H1 (cell line): Measurements from ENCODE around the gene ARHGAP15. TPM values are rescaled to one million over a fixed set of nuclear protein-coding genes. Genes with fewer than 3 reads are reported as not detected.

Source experiments
- CTCF ChIA-PET: fragments of 300-600 bp; sonication (Branson Sonifier 250); formaldehyde crosslinking; loops from one replicate; lab custom pipeline; 2021; ENCODE audit not compliant: partially characterized antibody; lab: Charles Lee
- POLR2A ChIA-PET: fragments of 300-600 bp; sonication (Branson Sonifier 250); formaldehyde crosslinking; loops from one replicate; lab custom pipeline; 2021; ENCODE audit warnings: inconsistent platforms; ENCODE audit not compliant: partially characterized antibody; lab: Charles Lee
- DNase-seq, 2 experiments: peaks; one replicate each; pipeline versions ENCODE4 v3.0.0 to v3.0.0-alpha.2; 2010 to 2022; ENCODE audit warnings: low spot score in 2 of 2, low read depth in 1 of 2, mixed read lengths in 1 of 2
- FAIRE-seq: peaks from 2 replicates; lab custom pipeline; 2011; peaks lifted over from hg19 to GRCh38; lab: Jason Lieb, UNC
- H2AFZ ChIP-seq: 2 replicates; pipeline ENCODE4 v1.8.1; 2012; ENCODE audit warnings: low read length, inconsistent platforms
- H2AK5ac ChIP-seq: 2 replicates; pipeline ENCODE4 v1.6.1; 2013; ENCODE audit warnings: low read depth, low read length
- H2BK120ac ChIP-seq: replicated peaks from 2 replicates; pipeline ENCODE3; 2013; ENCODE audit warnings: low read depth, low read length, inconsistent platforms
- H2BK12ac ChIP-seq: 2 replicates; pipeline ENCODE4 v1.6.1; 2013; ENCODE audit warnings: low read depth, low read length
- H2BK15ac ChIP-seq: 2 replicates; pipeline ENCODE4 v1.6.1; 2013; ENCODE audit warnings: low read length
- H2BK20ac ChIP-seq: 2 replicates; pipeline ENCODE4 v1.6.1; 2013; ENCODE audit warnings: low read length
- H2BK5ac ChIP-seq: 2 replicates; pipeline ENCODE4 v1.6.1; 2013; ENCODE audit warnings: low read depth, low read length
- H3K14ac ChIP-seq: 2 replicates; pipeline ENCODE4 v1.6.1; 2013; ENCODE audit warnings: inconsistent platforms; ENCODE audit not compliant: insufficient read length
- H3K18ac ChIP-seq: 2 replicates; pipeline ENCODE4 v1.6.1; 2013; ENCODE audit warnings: low read length; ENCODE audit errors: extremely low read depth
- H3K23ac ChIP-seq: 2 replicates; pipeline ENCODE4 v1.6.1; 2013; ENCODE audit warnings: inconsistent platforms; ENCODE audit not compliant: insufficient read length
- H3K23me2 ChIP-seq: 2 replicates; pipeline ENCODE4 v1.6.1; 2013; ENCODE audit warnings: low read depth, low read length
- H3K27ac ChIP-seq: 2 replicates; pipeline ENCODE4 v1.6.1; 2011; ENCODE audit warnings: low read depth, low read length, inconsistent platforms
- H3K27me3 ChIP-seq, 4 experiments: replicated peaks in 1 of 4; 1 replicate in 1 of 4; 2 replicates in 3 of 4; pipeline versions ENCODE4 v1.6.1 to v1.8.1; 2011 to 2013; ENCODE audit warnings: low read length in 3 of 4, mild to moderate bottlenecking in 3 of 4, inconsistent platforms in 2 of 4, mixed read lengths in 2 of 4, moderate library complexity in 1 of 4; ENCODE audit not compliant: control insufficient read depth in 3 of 4, insufficient read depth in 3 of 4; ENCODE audit errors: extremely low read depth in 1 of 4
- H3K36me3 ChIP-seq, 4 experiments: 2 replicates each; pipeline versions ENCODE4 v1.6.1 to v1.8.1; 2011 to 2013; ENCODE audit warnings: mild to moderate bottlenecking in 4 of 4, low read length in 3 of 4, moderate library complexity in 2 of 4, control low read depth in 1 of 4, inconsistent platforms in 1 of 4; ENCODE audit not compliant: insufficient read depth in 4 of 4, control insufficient read depth in 2 of 4
- H3K4ac ChIP-seq: replicated peaks from 2 replicates; pipeline ENCODE3; 2013; ENCODE audit warnings: low read length, low read depth, mixed read lengths, inconsistent platforms; ENCODE audit not compliant: insufficient read length
- H3K4me1 ChIP-seq, 4 experiments: replicated peaks in 1 of 4; 1 replicate in 1 of 4; 2 replicates in 3 of 4; pipeline versions ENCODE4 v1.6.1 to v1.8.1; 2011 to 2013; ENCODE audit warnings: low read length in 3 of 4, inconsistent platforms in 2 of 4, mixed read lengths in 1 of 4; ENCODE audit not compliant: insufficient read depth in 4 of 4, control insufficient read depth in 3 of 4
- H3K4me2 ChIP-seq, 2 experiments: 2 replicates each; pipeline versions ENCODE4 v1.6.1 to v1.8.1; 2011 to 2013; ENCODE audit warnings: low read depth in 2 of 2, low read length in 2 of 2, control low read depth in 1 of 2, inconsistent platforms in 1 of 2, mild to moderate bottlenecking in 1 of 2; ENCODE audit not compliant: insufficient read depth in 1 of 2
- H3K4me3 ChIP-seq, 4 experiments: fragments of 200-600, 300-600 bp in 1 of 4; sonication (generic), shearing (Covaris generic), sonication (Bioruptor Twin) in 1 of 4; 2 replicates each; pipeline versions ENCODE4 v1.5.1 to v1.8.1; 2011 to 2016; ENCODE audit warnings: low read length in 4 of 4, low read depth in 3 of 4, control low read depth in 2 of 4, inconsistent platforms in 2 of 4, mild to moderate bottlenecking in 2 of 4, mixed read lengths in 1 of 4, moderate library complexity in 1 of 4; ENCODE audit not compliant: insufficient read depth in 2 of 4; ENCODE audit errors: extremely low read depth in 1 of 4
- H3K56ac ChIP-seq: replicated peaks from 2 replicates; pipeline ENCODE3; 2013; ENCODE audit warnings: low read depth, mild to moderate bottlenecking, mixed read lengths, low read length, inconsistent platforms; ENCODE audit not compliant: insufficient read length
- H3K79me1 ChIP-seq: 2 replicates; pipeline ENCODE4 v1.6.1; 2013; ENCODE audit warnings: low read depth, low read length, control low read depth
- H3K79me2 ChIP-seq, 2 experiments: 2 replicates each; pipeline versions ENCODE4 v1.6.1 to v1.8.1; 2012 to 2013; ENCODE audit warnings: low read length in 2 of 2, mild to moderate bottlenecking in 2 of 2, inconsistent platforms in 1 of 2; ENCODE audit not compliant: insufficient read depth in 2 of 2, control insufficient read depth in 1 of 2
- H3K9ac ChIP-seq, 4 experiments: replicated peaks in 1 of 4; 1 replicate in 1 of 4; 2 replicates in 3 of 4; pipeline versions ENCODE4 v1.6.1 to v1.8.1; 2011 to 2013; ENCODE audit warnings: low read depth in 3 of 4, low read length in 3 of 4, control low read depth in 2 of 4, mild to moderate bottlenecking in 2 of 4, moderate library complexity in 2 of 4, inconsistent platforms in 1 of 4; ENCODE audit errors: extremely low read depth in 1 of 4
- H3K9me3 ChIP-seq, 2 experiments: 2 replicates each; pipeline versions ENCODE4 v1.6.1 to v1.8.1; 2012 to 2013; ENCODE audit warnings: mild to moderate bottlenecking in 2 of 2, moderate library complexity in 2 of 2, control low read depth in 1 of 2, inconsistent platforms in 1 of 2, low read depth in 1 of 2, low read length in 1 of 2, mixed read lengths in 1 of 2; ENCODE audit not compliant: insufficient read depth in 2 of 2
- H4K20me1 ChIP-seq, 2 experiments: replicated peaks in 1 of 2; 2 replicates each; pipeline versions ENCODE3 to v1.8.1; 2011 to 2013; ENCODE audit warnings: inconsistent platforms in 2 of 2, low read length in 2 of 2, mild to moderate bottlenecking in 1 of 2; ENCODE audit not compliant: insufficient read depth in 2 of 2, control insufficient read depth in 1 of 2
- H4K5ac ChIP-seq: 2 replicates; pipeline ENCODE4 v1.6.1; 2013; ENCODE audit warnings: low read length, low read depth, mixed read lengths, inconsistent platforms; ENCODE audit not compliant: insufficient read length
- H4K8ac ChIP-seq: 2 replicates; pipeline ENCODE4 v1.8.0; 2013; ENCODE audit warnings: mild to moderate bottlenecking, moderate library complexity, low read length, inconsistent platforms; ENCODE audit not compliant: insufficient read depth; ENCODE audit errors: extremely low read depth
- H4K91ac ChIP-seq: replicated peaks from 2 replicates; pipeline ENCODE3; 2013; ENCODE audit warnings: low read length, mixed read lengths, inconsistent platforms; ENCODE audit not compliant: insufficient read length
- BRCA1 ChIP-seq: IDR thresholded peaks from 2 replicates; pipeline ENCODE4 v1.6.1; 2012; ENCODE audit warnings: low read depth, low read length, improper control_type of control experiment
- CTCF ChIP-seq, 3 experiments: IDR thresholded peaks; 1 replicate in 2 of 3; 2 replicates in 1 of 3; pipeline versions ENCODE4 v1.5.1 to v1.6.1; 2011; ENCODE audit warnings: low read length in 3 of 3, mild to moderate bottlenecking in 3 of 3, inconsistent platforms in 2 of 3, low read depth in 1 of 3, moderate library complexity in 1 of 3; ENCODE audit not compliant: insufficient read depth in 1 of 3; ENCODE audit errors: control extremely low read depth in 1 of 3
- E2F6 ChIP-seq: IDR thresholded peaks from 2 replicates; pipeline ENCODE4 v1.6.1; 2012; ENCODE audit warnings: inconsistent platforms
- POU5F1 ChIP-seq: IDR thresholded peaks from 2 replicates; pipeline ENCODE4 v1.6.1; 2011; ENCODE audit warnings: low read depth, mild to moderate bottlenecking, low read length, moderate library complexity
- RAD21 ChIP-seq, 2 experiments: IDR thresholded peaks in 1 of 2; conservative IDR thresholded peaks in 1 of 2; 2 replicates each; pipeline ENCODE4 v1.6.1; 2011; ENCODE audit warnings: low read depth in 2 of 2, low read length in 2 of 2, improper control_type of control experiment in 1 of 2, inconsistent platforms in 1 of 2, mild to moderate bottlenecking in 1 of 2, moderate library complexity in 1 of 2
- SIRT6 ChIP-seq: IDR thresholded peaks from one replicate; pipeline ENCODE4 v1.7.1; 2012; ENCODE audit warnings: low read length, inconsistent platforms
- SRF ChIP-seq: IDR thresholded peaks from 2 replicates; pipeline ENCODE4 v1.6.1; 2011; ENCODE audit warnings: mild to moderate bottlenecking, low read depth, low read length, moderate library complexity
- USF2 ChIP-seq: IDR thresholded peaks from 2 replicates; pipeline ENCODE4 v1.6.1; 2011; ENCODE audit warnings: low read length, improper control_type of control experiment
- YY1 ChIP-seq: IDR thresholded peaks from 2 replicates; pipeline ENCODE4 v1.6.1; 2011; ENCODE audit warnings: low read depth, mild to moderate bottlenecking, low read length
- WGBS, 2 experiments: shearing (Covaris generic) in 1 of 2; methylation state at CpG; one replicate each; pipeline versions ENCODE4 v1.1.6 to v1.1.7; 2013 to 2015; ENCODE audit warnings: low lambda C conversion rate in 2 of 2, mixed read lengths in 2 of 2, inconsistent platforms in 1 of 2, low coverage in 1 of 2, missing lambda C conversion rate in 1 of 2; ENCODE audit not compliant: insufficient replicate concordance in 2 of 2, insufficient coverage in 1 of 2, insufficient read length in 1 of 2; ENCODE audit errors: extremely low coverage in 1 of 2, missing lambda C conversion rate in 1 of 2; 5-methylcytosine and 5-hydroxymethylcytosine counted together
- polyA plus RNA-seq, 7 experiments: library from polyadenylated mRNA; depleted of rRNA in 3 of 7; stranded (reverse) in 5 of 7; unstranded in 2 of 7; fragments of >200 nt in 5 of 7; fragments of 200-250 nt in 2 of 7; gene quantifications; 1 replicate in 5 of 7; 2 replicates in 1 of 7; 4 replicates in 1 of 7; pipeline versions ENCODE4 v1.2.1 to v1.2.3, GENCODE V29; 2011 to 2013; ENCODE audit warnings: missing spikeins in 2 of 7, mixed read lengths in 2 of 7
- total RNA-seq: library from RNA; stranded (reverse); fragmentation: NEBNext Ultra II Directional; extraction: Animal tissue kit (Norgen Biotek cat#: 25700); gene quantifications from 2 replicates; pipeline ENCODE4 v1.2.1, GENCODE V29; 2021

ARHGAP15 gene
- total and polyA plus RNA-seq, 2 of the 8 experiments (the other 6 are each of a cell fraction or from before 2014, with no cell fraction given), result not detected

- no peak overlapping the region for H3K14ac ChIP-seq
- no peak overlapping the region for H3K4me2 ChIP-seq
- no peaks in the 10 kb centered on the region for H3K27me3 ChIP-seq
- no peak overlapping the region for H2AK5ac ChIP-seq
- H3K18ac ChIP-seq, result no peak overlapping the region
- H3K27ac ChIP-seq, result no peak overlapping the region
- H4K8ac ChIP-seq, result no peak overlapping the region
- no peak overlapping the region for H3K56ac ChIP-seq
- no peak overlapping the region for H3K9ac ChIP-seq
- H3K79me2 ChIP-seq, result no peaks in the 10 kb centered on the region
- H3K36me3 ChIP-seq, result no peaks in the 10 kb centered on the region
- H3K23me2 ChIP-seq, result no peaks in the 10 kb centered on the region
- H4K91ac ChIP-seq, result no peak overlapping the region
- H2BK5ac ChIP-seq, result no peak overlapping the region
- no peak for FAIRE-seq
- H3K9me3 ChIP-seq, result no peaks in the 10 kb centered on the region
- no peak overlapping the region for H4K5ac ChIP-seq
- 84% methylated on average over 3 of the region's 3 CpGs; no CpG with 5 or more reads in 1 of the 2 experiments for WGBS, 2 experiments
- no peak overlapping the region for H2AFZ ChIP-seq
- H3K4ac ChIP-seq, result no peak overlapping the region
- ChIA-PET CTCF (interaction anchor here (0.6 to 1.0 kb wide), 2 partner anchors 15 to 51 kb away, joined by 3 read pairs; no protein-coding TSS in a partner anchor), POLR2A (no interaction called here)
- no peak overlapping the region for H3K4me3 ChIP-seq
- no peaks in the 10 kb centered on the region for H3K4me1 ChIP-seq
- no peak overlapping the region for H2BK20ac ChIP-seq
- H3K23ac ChIP-seq, result no peak overlapping the region
- H2BK12ac ChIP-seq, result no peak overlapping the region
- no peak overlapping the region for H2BK120ac ChIP-seq
- no peak for DNase-seq
- no peaks in the 10 kb centered on the region for H3K79me1 ChIP-seq
- no peaks in the 10 kb centered on the region for H4K20me1 ChIP-seq
- no peak overlapping the region for H2BK15ac ChIP-seq
- TF ChIP-seq YY1, result no peak
- TF ChIP-seq USF2, result no peak
- TF ChIP-seq SIRT6, result no peak
- TF ChIP-seq SRF, result no peak
- peak in 1 of 3 experiments; percentile 27; a peak in 1 of 4 replicates for TF ChIP-seq CTCF (IDR thresholded peaks at IDR 0.05; ENCODE audit: control extremely low read depth in 1 of 3, insufficient read depth in 1 of 3, low read depth in 1 of 3, low read length in 3 of 3)
- no peak for TF ChIP-seq BRCA1
- TF ChIP-seq POU5F1, result no peak
- TF ChIP-seq RAD21 (IDR thresholded peaks at IDR 0.05 in 1 of 2, conservative IDR thresholded peaks at IDR 0.05 in 1 of 2; ENCODE audit: low read depth in 2 of 2, low read length in 2 of 2), result peak; percentile 54
- TF ChIP-seq E2F6, result no peak
These were observed 304.0 kb downstream of the ARHGAP15 start for GRCh38 chr2:143433251-143433650.
